Measurements from ENCODE around the gene ZBTB20.

ZBTB20 gene

DNA sequence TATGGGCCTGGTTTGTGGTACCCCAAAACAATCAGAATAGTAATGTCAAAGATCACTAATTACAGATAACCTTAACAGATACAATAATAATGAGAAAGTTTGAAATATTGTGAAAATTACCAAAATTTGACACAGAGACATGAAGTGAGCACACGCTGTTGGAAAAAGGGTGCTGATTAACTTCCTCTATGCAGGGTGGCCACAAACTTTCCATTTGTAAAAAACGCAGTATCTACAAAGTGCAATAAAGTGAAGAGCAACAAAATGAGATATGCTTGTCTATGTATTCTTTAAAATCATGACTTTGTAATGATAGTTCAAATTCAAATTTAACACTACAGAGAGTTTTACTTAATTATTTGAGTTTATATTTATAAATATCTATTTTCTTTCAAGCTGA, 860.8 kb downstream of the ZBTB20 start:
- no peak overlapping the region for H3K4me3 ChIP-seq (ENCODE audit: control insufficient read depth, low read depth, low read length)
- TF ChIP-seq, protein P1, sequence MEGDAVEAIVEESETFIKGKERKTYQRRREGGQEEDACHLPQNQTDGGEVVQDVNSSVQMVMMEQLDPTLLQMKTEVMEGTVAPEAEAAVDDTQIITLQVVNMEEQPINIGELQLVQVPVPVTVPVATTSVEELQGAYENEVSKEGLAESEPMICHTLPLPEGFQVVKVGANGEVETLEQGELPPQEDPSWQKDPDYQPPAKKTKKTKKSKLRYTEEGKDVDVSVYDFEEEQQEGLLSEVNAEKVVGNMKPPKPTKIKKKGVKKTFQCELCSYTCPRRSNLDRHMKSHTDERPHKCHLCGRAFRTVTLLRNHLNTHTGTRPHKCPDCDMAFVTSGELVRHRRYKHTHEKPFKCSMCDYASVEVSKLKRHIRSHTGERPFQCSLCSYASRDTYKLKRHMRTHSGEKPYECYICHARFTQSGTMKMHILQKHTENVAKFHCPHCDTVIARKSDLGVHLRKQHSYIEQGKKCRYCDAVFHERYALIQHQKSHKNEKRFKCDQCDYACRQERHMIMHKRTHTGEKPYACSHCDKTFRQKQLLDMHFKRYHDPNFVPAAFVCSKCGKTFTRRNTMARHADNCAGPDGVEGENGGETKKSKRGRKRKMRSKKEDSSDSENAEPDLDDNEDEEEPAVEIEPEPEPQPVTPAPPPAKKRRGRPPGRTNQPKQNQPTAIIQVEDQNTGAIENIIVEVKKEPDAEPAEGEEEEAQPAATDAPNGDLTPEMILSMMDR (IDR thresholded peaks at IDR 0.05; ENCODE audit: control insufficient read depth, insufficient read depth, low read depth, low read length, missing control alignments) = no peak

GRCh38 chr3:114285648-114286230, 861.3 kb downstream of the ZBTB20 start:
- TF ChIP-seq, protein P1 (IDR thresholded peaks at IDR 0.05; ENCODE audit: control insufficient read depth, insufficient read depth, low read depth, low read length, missing control alignments) = no peak
- DNase-seq (ENCODE audit: low read depth) = no peak
- no peak overlapping the region for H3K4me3 ChIP-seq (ENCODE audit: control insufficient read depth, low read depth, low read length)

More for the DNA sequence above, 860.8 kb downstream of the ZBTB20 start:
- DNase-seq (ENCODE audit: low read depth) = no peak

- DNase-seq (ENCODE audit: low read depth) = no peak
- TF ChIP-seq, protein P1 (IDR thresholded peaks at IDR 0.05; ENCODE audit: control insufficient read depth, insufficient read depth, low read depth, low read length, missing control alignments) = no peak
- no peak overlapping the region for H3K4me3 ChIP-seq (ENCODE audit: control insufficient read depth, low read depth, low read length)
Observed at GRCh38 chr3:114284644-114285043, 862.4 kb downstream of the ZBTB20 start.
